Stimulated activated CD4-positive, alpha-beta T cell treated with anti-CD3 and anti-CD28 coated beads, Interleukin-1b, Interleukin-23, amount 100 ng/mL, for 4 hours (primary cell): ENCODE measurements around the gene TRIP13.
"Not testable (repeated sequence)": the region's sequence is repeated elsewhere in the genome, so short reads cannot be mapped to it uniquely, and the experiment has no call there.

Source experiments
- DNase-seq, 2 donors: peaks; one replicate each; pipeline ENCODE4 v3.0.0-alpha.2; 2020; ENCODE audit warnings: low read depth in 2 of 2

Gene TRIP13

GRCh38 chr5:892394-893136 is at the start of gene TRIP13, which contains the start of gene BRD9:
Gene TRIP13, plus strand, starts transcription at chr5:892884. Its CDS starts 115 bp downstream, at chr5:892999.
Gene BRD9, minus strand, starts transcription at chr5:892801. Its CDS starts 144 bp downstream, at chr5:892657.
- DNase-seq, result peak; percentile 66 to 81

DNA sequence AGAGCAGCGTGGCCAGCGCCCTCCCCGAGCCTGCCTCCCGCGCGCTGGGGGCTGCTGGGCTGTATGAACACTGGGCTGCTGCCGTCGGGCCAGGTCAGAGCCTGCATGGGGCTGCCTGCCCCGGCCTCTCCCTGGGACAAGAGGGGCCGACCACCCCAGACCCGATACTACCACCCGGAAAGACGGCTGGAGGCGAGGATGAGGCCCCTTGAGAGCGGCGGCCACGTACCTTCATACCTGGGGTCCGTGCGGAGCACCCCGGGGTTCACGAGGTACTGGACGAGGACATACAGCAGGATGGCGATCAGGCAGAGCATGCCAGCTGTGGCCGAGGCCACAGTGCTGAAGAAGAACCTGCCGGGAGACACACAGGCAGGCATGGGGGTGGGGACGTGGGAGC is 49.3 kb upstream of the TRIP13 start:
- DNase-seq, result not testable (repeated sequence)

DNA sequence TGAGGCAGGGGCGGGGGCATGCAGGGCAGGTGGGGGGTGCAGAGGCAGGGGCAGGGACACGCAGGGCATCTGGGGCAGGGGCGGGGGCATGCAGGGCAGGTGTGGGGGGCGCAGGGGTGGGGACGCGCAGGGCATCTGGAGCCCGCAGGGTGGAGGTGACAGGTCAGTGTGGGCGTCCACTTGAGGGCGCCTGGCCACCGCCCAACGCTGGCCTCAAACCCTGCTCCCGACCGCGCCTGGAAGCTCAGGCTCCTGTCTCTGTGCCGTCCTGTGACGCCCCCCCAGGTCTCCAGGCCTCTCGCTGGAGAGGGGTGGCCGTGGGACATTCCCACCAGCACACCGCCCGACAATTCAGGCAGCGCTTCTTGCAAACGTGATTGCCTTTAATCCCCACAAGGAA is 48.8 kb upstream of the TRIP13 start:
- not testable (repeated sequence) for DNase-seq

GRCh38 chr5:844426-844825 is 48.3 kb upstream of the TRIP13 start:
- DNase-seq, result not testable (repeated sequence)

GRCh38 chr5:845031-845675 is 47.5 kb upstream of the TRIP13 start:
- DNase-seq, result not testable (repeated sequence)

DNA sequence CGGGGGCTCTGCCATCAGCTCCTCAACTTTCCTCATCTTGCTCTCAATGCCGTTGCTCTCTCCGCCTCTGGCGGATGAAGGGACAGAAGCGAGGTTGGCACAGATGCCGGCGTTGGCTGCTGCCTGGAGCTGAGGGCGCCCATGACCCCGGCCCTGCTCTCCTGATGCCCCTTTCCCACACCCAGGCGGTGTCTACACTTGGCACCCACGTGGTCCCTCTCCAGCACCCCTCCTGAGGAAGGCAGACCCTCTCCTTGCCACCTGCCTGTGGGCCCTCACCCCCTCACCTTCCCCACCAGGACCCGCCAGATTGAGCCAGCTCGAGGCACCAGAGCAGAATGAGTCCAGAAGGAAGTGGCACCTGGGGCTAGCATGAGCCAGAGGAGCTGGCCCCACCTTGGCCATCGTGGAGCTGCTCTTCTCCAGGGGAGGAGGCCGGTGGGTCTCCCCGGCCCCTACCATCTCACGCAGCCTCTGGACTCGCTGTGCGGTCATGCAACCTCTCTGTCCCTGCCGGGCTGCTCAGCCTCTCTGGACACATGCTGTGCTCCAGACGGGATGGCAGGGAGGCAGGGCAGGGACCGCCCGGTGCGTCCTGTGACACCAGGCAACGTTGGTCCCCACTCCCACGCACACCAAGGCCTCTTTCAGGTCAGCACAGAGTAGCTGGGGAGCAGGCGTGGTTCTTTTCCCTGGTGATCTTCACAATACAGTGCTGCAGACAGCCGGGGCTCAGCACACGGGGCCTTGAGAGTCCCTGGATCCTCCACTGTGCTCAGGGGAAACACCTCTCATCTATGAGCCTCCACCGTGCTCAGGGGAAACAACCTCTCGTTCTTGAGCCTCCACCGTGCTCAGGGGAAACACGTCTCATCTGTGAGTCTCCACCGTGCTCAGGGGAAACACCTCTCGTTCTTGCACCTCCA is 46.7 kb upstream of the TRIP13 start:
- not testable (repeated sequence) for DNase-seq

GRCh38 chr5:846602-847091 is 46.0 kb upstream of the TRIP13 start:
- not testable (repeated sequence) for DNase-seq

- not testable (repeated sequence) for DNase-seq
Measured at GRCh38 chr5:847212-847611, 45.5 kb upstream of the TRIP13 start.

- not testable (repeated sequence) for DNase-seq
Measured at GRCh38 chr5:847736-848135, 44.9 kb upstream of the TRIP13 start.

- DNase-seq, result no peak
Measured at GRCh38 chr5:848671-849111, 44.0 kb upstream of the TRIP13 start.

DNA sequence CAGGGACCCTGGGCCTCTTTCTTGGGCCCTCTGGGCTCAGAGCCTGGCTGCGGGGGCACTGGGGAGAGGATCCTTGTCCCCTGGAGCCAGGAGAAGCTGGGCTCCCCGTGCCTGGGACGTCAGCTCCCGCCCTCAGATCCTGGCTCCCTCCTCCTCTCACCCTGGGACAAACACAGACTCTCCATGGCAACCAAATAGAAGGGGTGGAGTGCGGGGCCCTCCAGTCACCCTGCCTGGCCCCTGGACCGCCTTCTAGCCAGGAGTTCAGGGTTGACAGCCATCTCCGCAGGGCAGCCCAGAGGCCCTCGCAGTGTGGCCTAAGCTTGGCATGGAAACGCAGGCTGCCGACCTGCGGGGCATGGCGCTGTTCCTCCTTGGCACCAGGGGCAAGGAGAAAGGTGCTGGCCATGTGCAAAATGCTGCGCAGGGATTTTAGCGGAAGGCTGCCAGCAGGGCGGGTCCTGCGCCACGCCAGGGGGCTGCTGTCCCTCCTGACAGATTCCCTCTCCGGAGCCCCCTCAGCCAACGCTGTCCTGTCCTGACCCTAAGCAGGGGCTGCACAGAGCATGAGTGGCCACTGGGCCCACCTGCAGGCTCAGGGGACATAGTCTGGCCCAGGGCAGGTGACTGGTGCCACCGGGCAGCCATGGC is 42.9 kb upstream of the TRIP13 start:
- no peak for DNase-seq

DNA sequence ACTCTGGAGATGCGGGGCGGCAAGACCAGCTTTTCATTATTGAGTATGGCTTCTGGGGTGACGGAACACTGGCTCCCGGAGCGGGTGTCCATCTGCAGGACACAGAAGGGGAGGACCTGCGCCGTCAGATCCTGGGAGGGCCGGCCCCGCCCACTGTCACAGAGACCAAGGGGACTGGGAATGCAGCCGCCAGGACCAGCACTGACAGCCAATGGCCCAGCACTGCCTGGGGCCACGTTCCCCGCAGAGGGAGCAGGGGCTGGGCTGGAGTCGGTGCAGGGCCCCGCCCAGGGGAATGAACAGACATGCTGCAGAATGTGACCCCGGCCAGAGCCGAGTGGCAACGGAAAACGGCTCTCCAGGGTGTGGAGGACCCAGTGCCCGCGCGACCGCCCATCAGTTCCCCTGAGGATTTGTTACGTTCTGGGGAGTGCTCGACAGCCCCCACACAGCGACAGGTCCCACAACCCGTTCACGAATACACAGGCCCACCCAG is 42.1 kb upstream of the TRIP13 start, which contains the start of gene ZDHHC11:
Gene ZDHHC11 (minus strand): TSS at position 476 of the 496 bp plus-strand sequence. CDS start 384 bp downstream, at position 92.
- no peak for DNase-seq

DNA sequence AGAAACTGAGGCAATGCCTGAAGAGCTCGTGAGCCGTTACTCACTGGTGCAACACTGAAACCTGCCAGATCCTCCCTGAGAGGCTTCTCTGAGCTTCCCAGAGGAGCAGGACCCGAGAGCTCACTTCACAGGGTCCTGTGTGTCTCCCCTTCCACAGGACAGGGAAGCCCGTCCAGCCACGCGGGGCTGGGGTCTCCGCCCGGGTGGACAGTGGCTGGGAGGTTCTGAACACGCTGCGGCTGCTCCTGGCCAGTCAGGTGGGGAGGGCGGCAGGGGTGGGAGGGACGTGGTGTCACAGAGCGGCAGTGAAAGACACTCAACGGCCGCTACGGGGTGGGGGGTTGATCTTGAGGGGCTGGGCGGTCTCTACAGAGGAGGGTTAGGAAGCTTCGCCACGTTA is 41.6 kb upstream of the TRIP13 start:
- no peak for DNase-seq

DNA sequence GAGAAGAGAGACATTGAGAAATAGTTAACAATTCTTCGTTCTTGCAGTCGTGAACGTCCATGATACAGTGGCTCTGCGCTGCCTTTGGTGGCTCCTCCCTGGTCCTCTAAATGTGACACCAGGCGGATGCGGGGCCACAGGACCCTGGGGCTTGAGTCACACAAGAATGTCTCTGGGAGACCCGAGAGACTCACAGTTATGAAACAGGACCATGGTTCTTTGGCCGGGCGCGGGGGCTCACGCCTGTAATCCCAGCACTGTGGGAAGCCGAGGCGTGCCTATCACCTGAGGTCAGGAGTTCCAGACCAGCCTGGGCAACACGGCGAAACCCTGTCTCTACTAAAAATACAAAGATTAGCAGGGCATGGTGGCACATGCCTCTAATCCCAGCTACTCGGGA is 41.1 kb upstream of the TRIP13 start:
- DNase-seq, result no peak

- DNase-seq, result no peak
Measured at GRCh38 chr5:852018-852417, 40.7 kb upstream of the TRIP13 start.

DNA sequence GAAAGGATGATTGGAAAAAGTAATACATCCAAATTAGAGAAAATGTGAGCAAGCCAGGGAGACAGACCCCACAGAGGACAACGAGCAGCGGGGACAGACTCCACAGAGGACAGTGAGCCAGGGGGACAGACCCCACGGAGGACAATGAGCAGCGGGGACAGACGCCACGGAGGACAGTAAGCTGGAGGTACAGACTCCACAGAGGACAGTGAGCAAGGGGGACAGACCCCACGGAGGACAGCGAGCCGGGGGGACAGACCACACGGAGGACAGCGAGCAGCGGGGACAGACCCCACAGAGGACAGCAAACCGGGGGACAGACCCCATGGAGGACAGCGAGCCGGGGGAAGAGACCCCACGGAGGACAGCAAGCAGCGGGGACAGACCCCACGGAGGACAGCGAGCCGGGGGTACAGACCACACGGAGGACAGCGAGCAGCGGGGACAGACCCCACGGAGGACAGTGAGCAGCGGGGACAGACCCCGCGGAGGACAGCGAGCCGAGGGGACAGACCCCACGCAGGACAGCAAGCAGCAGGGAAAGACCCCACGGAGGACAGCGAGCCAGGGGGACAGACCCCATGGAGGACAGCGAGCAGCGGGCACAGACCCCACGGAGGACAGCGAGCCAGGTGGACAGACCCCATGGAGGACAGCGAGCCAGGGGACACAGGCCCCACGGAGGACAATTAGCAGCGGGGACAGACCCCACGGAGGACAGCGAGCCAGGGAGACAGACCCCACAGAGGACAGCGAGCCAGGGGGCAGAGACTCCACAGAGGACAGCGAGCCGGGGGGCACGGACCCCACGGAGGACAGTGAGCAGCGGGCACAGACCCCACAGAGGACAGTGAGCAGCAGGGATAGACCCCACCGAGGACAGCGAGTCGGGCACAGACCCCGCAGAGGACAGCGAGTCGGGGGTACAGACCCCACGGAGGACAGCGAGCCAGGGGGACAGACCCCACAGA is 40.0 kb upstream of the TRIP13 start:
- DNase-seq, result no peak

DNA sequence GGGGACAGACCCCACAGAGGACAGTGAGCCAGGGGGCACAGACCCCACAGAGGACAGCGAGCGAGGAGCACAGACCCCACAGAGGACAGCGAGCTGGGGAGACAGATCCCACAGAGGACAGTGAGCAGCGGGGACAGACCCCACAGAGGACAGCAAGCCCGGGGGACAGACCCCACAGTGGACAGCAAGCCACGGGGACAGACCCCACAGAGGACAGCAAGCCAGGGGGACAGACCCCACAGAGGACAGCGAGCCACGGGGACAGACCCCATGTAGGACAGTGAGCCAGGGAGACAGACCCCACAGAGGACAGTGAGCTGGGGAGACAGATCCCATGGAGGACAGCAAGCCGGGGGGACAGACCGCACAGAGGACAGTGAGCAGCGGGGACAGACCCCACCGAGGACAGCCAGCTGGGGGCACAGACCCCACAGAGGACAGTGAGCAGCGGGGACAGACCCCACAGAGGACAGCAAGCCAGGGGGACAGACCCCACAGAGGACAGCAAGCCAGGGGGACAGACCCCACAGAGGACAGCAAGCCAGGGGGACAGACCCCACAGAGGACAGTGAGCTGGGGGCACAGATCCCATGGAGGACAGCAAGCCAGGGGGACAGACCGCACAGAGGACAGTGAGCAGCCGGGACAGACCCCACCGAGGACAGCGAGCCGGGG is 39.1 kb upstream of the TRIP13 start:
- DNase-seq, result not testable (repeated sequence)

DNA sequence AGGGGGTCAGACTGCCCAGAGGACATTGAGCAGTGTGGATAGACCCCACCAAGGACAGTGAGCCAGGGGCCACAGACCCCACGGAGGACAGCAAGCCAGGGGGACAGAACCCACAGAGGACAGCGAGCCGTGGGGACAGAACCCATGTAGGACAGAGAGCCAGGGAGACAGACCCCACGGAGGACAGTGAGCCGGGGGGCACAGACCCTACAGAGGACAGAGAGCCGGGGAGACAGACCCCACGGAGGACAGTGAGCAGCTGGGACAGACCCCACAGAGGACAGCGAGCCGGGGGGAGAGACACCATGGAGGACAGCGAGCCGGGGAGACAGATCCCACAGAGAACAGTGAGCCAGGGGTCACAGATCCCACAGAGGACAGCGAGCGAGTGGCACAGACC is 38.5 kb upstream of the TRIP13 start:
- DNase-seq, result no peak
